Central memory CD4-positive, alpha-beta T cell (primary cell): Measurements from ENCODE around the gene ADAMTS4.

ENCODE experiments used
- DNase-seq: peaks from one replicate; pipeline ENCODE4 v3.0.0; 2022

Gene ADAMTS4

DNA sequence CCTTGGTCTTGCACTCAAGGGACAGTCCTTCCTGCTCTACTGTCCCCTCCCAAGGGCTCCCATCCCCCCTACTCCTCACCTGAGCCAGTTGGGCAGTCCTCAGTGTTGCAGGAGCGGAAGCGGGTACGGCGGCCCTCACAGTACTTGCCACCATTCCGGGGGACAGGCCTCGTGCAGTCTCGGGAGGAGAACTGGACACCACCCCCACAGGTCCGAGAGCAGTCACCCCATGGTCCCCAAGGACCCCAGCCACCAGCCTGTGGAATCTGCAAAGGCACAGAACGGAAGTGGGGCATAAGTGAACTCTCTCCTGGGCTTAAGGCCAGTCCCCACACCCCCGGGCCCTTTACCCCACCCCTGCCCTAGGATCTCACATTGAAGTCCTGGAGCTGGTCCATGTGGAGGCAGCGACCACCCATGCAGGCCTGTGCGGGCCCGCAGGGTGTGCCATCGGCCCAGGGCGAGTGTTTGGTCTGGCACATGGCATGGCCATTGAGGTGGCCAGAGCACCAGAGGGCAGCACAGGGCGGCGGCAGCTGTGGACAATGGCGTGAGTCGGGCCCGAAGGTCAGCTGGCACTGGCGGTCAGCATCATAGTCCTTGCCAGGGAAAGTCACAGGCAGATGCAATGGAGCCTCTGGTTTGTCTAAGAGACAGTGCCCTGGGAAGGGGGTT, 5.2 kb downstream of the ADAMTS4 start:
- DNase-seq = no peak

DNA sequence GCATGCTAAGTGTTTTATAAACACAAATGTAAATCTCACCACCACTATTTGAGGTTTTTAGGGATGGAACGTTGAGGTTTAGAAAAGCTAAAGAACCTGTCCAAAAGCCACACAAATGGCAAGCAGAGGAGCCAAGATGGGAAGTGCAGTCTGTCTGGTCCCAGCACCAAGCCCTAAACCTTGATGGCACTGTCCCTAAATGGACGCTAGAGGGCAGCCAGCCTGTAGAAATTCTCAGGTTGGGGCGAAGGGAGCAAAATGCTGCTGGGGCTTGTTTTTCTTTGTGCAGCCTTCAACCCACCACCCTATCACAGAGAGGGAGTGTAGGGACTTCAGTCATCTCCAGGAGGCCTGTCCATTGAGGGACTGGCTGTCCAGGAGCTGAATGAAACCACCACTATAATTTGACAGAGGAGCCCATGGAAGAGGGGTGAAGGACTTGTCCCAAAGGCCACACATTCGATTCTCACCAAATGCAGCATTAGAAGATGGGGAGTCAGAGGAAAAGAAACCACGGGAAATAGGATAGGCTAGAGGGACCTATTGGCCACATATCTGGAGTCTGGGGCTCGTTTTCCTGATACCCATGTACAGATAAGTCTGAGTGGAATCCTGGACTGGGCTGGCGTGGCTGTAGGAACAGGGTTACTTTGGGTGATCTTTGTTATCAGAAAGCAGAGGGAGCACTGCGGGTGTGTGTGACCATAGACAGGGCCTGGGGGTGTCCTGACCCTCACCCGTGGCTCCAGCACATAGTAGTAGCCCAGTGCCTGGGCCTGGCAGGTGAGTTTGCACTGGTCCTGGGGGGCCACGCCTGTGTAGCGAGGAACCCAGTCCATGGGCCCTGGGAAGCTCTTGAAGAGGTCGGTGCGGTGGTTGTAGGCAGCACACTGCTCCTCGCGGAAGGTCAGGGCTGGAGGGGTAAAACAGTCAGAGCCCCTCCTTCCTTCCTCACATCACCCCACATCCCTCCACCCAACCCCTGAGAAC, 6.1 kb downstream of the ADAMTS4 start:
- DNase-seq = peak; percentile 67

DNA sequence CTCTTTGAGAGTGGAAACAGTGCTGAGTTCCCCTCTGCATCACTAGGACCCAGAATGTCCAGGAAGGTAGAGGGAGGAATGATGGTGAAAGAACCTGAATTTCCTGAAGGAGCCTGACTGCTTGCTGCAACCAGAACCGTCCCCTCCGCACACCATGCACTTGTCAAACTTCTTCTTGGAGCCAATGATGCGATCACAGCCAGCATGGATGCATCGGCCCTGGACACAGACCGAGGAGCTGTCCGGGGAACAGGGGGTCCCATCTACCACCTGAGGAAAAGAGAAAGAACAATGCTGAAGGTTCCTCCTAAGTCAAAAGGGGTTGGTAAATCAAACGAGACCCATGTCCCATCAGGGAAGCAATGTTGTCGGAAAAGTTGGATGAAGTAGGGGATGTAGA, 6.9 kb downstream of the ADAMTS4 start:
- no peak for DNase-seq

DNA sequence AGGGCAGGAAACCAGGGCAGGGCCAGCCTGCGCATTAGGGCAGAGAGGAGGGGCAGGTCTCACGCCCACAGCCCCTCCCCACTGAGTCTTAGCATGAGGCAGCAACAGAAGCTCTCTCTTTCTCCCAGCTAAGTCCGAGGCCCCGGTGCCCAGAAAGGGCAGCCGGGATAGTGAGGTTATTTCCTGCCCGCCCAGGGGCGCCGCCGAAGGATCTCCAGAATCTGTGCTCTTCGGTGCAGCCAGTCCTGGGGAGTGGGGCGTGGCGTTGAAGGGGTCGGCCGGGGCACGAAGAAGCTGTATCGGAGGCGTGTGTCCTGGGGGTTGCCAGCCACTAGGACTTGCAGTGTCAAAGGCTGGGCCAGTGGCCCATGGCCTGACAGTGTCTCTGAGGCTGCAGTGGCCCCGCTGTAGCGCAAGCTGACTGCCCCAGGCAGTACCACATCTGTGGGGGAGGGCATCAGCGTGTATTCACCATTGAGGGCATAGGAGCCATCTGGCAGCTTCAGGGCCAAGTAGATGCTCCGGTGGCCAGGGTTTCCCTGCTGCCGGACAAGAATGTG, 7.8 kb downstream of the ADAMTS4 start:
- no peak for DNase-seq

DNA sequence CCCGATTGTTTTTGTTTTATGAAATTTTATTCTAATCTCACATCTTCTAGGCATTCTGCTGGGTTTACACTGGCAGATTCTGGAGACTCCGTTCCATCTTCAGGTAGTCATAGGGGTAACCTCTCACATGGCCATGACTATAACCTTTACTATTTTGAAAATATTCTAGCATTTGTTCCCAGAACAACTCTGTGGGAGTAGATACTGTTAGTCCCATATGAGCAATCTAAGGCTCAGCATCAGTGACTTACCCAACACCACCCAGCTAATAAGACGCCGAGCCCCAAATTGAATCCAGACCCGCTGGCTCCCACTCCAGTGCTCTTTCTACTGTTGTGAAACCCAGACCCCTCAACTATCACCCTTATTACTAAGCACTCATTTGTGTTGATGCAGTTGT, 9.8 kb downstream of the ADAMTS4 start:
- no peak for DNase-seq

DNA sequence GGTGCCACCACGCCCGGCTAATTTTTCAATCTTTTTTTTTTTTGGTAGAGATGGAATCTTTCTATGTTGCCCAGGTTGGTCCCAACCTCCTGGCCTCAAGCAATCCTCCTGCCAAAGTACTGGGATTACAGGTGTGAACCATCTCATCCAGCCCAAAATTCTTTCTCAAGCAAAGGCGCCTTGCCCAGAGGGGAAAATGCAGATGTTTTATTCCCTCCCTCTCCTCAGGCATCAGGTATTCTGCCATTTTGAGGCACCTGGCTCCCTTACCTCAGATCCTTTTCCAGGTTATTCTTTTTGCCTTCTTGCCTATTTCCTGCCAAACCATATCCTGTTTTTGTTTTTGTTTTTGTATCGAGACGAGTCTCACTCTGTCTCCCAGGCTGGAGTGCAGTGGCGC, 10.5 kb downstream of the ADAMTS4 start:
- DNase-seq = no peak

DNA sequence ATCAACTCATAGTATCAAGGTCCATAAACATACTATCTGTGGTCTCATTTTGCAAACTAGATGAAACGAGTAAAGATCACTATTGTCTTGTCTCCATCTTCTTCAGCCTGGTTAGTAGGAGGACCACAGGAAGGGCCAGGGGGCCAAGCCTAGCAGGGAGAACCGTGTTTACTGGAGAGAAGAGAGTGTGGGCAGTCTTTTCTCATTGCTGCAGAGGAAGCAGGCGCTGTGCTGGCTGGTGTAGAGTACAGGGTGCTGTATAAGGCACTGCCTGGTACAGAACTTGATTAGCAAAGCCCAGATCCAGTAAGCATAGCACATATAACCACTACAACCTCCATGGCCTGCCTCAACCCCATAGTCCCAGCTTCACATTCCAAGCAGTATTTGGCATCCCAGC, 11.5 kb downstream of the ADAMTS4 start:
- no peak for DNase-seq

DNA sequence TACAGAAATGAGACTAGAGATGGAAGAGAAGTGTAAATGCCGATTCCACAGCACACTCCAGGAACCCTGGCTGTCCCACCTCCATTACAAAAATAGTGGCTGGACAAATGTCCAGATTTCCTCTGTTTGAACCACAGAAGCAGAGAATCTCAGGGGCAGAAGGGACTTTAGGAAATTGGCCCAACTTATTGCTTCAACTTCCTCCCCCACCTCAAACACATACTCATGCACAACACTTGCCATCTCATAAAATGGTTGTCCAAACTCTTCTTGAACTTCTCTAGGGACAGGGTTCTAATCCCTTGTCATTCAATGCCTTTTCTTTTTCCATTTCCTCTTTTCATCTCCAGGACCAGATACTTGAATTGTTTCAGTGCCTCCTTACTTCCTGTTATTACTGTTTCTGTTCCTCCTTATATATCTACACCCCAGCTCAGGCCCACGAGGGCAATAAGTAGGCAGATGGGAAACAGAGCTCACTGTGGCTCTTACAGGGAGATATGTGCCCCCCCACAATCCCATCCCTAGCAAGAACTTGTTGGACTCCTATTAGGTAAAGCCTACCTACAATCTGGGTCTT, 13.0 kb downstream of the ADAMTS4 start:
- DNase-seq = no peak

DNA sequence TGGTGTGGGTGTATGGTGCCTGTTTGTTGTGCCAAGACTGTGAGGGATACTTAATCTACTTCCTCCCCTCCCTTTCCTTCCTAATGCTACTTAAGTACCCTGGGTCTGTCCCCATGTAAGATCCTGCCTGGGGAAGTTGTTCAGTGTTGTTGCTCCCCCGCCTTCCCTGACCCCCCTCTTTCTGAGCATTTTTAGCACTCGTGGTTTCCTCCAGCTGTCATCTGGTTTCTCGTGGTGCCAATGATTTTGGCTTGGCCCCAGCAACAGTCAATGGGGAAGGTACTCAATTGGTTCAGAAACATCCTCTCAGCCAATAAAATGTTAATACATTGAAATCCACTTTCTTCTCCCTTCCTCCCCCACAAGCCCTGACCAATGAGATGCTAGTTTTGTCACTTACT, 13.6 kb downstream of the ADAMTS4 start:
- DNase-seq = peak; percentile 85

DNA sequence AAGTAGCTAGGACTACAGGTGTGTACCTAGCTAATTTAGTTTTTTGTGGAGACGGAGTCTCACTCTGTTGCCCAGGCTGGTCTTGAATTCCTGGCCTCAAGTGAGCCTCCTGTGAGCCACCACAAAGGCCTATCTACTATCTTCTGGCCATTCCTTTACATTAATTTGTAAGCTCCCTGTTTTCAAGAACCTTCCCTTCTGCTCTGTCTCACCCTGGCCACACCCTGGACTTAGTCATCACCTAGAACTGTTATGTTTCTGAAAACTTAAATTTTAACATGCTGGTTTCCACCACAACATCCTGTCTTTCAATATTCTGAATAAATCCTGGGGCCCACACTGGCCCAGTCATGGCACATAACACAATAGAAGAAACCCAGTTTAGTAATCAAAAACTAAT, 16.6 kb downstream of the ADAMTS4 start:
- peak; percentile 64 for DNase-seq

DNA sequence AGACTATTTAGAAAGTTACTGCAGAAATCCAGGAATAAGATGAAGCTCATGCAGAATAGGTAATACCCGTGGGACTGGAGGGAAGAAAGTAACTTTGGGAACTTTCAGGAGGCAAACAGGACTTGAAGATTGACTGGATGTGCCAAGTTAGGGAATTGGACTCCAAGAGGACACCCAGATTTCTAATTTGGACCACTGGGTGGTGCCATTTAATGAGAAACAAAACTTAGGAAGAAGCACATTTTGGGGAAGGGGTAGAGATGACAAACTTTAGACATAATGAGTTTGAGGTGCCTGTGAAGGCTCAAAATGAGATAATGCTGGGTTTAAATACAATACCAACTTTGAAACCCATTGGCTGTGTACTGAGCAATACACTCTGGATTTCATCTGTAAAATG, 18.2 kb downstream of the ADAMTS4 start:
- DNase-seq = no peak

DNA sequence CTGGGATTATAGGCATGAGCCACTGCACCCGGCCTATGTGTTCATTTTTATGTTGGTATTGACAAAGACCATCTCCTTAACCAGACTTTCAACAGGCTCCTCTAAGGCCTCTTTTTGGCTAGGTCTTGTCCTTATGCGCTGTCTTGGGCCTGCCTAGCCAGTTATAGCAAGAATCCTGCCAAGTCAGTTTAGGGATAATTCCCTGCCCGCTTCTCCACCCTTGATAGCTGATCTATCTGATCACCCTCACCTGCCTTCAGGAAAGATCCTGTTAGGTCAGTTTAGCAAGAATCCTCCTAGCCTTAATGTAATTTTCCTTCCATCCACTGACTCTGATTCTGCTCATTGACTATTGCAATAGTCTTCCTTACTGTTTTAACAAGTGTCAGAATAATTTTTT, 19.2 kb downstream of the ADAMTS4 start:
- DNase-seq = no peak

DNA sequence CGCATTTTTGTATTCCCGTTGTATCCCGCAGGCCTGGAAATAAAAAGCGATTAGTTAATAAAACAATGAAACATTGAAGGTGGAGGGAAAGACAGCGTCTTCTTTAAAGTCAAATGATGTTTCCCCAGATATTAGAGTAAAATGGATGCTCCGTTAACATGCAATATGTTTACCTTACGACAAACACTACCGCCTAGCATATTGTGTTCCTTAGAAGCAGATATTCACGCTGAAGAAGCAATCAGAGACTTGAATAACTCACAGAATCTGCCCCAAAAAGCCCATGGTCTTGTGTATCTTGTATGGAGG, 21.0 kb downstream of the ADAMTS4 start:
- DNase-seq = no peak

DNA sequence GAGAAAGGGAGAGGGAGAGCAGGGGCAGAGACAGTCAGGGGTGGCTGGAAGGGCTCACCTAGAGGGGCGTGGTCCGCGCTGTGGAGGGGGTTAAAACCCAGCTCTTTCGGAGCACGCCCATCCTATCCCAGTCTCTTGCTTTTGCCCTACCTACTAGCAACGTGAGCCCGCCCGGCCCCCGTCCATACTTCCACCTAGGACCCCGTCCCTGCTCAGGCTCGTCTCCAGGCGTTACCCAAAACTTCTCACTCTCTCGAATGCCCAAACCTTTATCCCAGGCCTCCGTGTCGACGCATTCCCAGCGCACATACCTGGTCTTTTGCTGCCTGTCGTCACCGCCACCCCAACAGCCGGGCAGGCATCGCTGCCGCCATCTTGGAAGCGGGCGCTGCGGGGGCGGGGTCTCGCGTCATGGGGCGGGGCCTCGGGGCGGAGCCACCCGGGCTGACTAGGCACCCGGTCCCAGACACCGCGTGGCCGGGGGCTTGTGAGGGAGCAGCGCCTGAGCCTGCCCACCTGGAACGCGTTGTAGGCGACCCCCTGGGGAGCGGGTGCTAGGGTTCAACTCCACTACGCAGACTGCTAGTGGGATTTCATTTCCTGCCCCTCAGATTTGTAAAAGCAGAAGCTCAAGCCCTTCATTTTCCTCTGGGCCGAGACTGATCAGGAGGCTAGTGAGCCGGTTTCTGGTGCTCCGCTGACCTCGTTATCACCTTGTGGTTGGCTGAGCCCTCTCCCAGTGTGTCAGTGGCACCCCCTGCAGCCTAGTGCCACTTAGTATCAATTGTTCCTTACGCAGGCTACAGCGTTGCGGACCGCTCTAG, 21.5 kb downstream of the ADAMTS4 start, which contains the start of gene B4GALT3:
TSS of gene B4GALT3 (minus strand) at position 396 of the 824 bp plus-strand sequence. CDS start 1,447 bp downstream, outside the sequence.
- DNase-seq = peak; percentile 88

DNA sequence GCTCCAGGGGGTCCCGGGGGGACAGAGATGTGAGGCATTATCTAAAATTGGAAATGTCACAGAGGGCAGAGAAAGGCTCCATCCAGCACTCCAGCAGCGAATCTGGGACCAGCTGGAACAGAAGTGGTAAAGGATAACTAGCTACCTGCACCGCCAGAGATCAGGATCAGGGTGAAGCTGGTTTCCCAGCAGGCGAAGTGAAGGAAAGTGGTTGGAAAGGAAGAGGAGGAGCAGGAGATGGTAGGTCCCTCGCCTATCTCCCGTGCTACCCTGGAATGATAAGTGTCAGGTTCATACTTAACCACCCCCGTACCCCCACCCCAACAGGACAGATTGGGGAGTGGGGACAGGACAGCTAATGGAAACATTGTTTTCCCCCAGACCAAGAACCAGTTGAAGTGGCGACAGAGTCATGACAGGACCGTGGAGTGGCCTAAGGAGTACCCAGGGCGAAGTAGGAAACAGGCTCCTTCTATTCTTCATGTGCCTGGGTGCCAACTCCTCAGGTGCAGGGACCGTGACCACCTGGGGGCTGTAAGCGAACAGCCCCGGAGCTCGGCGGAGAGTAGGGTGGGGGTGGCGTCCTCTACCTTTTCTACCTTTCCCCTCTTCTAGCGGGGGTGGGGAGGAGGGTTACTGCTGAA, 22.3 kb downstream of the ADAMTS4 start:
- no peak for DNase-seq

DNA sequence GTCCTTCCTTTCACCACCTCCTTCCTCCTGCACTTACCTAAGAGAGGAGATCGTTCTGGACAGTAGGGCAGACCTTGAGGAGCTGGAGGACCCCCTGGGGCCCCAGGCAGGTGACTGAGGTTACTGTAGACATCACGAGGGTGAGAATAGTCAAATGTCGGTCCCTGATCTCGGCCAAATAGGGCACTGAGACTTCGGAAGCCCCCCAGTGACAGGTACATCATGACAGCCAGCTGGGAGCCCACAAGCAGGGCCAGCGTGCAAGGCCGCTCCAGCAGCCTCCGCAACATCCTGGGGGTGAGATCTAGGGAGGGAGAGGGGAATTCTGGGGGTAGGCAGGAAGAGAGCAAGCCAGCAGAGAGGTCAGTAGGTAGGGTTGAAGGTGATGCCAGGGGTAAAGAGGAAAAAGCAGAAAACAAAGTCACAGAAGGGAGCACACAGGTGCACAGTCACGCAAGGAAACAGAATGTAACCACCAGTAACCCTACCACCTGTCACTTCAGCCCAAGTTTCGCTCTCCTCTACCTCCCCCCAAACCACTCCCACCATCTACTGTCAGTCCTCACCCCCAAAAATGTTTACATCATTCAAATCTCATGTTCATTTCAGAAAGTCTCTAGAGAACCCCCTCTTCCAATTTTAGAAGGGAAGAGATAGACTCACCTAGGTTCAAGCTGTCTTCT, 22.9 kb downstream of the ADAMTS4 start:
- no peak for DNase-seq

DNA sequence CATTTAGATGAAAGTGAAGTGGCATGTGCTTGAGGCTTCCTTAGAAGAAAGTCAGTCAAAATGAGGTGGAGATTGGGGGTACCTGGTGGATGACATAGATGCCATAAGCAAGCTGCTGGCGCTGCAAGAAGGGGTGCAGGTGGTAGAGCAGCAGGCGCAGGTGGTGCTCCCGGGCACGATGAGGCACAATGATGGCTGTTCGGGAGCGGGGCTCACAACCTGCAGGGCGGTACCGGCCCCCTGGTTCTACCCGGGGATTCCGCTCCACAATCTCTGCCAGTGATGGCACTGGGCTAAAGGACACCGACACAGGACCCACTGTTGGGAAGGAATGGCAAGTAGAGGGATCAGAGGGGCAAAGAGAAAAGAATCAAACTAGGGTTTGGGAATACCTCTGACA, 23.9 kb downstream of the ADAMTS4 start:
- DNase-seq = no peak

DNA sequence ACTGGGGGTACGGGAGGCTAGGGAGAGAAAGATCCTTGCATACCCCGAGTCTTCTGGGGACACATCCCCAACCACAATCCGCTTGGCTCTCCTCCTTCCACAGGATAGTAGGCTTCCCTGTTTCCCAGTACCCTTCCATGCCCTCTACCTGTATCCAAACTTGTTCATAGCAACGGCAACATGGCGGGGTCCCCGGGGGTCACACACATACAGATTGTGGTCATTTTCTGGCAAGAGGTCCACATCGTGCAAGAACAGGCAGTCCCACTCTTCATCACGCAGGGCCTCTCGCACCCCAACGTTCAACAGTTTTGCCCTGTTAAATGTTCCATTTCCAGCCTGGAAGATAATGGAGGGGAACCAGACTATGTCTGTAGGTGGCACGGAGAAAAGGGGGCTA, 25.1 kb downstream of the ADAMTS4 start:
- no peak for DNase-seq

DNA sequence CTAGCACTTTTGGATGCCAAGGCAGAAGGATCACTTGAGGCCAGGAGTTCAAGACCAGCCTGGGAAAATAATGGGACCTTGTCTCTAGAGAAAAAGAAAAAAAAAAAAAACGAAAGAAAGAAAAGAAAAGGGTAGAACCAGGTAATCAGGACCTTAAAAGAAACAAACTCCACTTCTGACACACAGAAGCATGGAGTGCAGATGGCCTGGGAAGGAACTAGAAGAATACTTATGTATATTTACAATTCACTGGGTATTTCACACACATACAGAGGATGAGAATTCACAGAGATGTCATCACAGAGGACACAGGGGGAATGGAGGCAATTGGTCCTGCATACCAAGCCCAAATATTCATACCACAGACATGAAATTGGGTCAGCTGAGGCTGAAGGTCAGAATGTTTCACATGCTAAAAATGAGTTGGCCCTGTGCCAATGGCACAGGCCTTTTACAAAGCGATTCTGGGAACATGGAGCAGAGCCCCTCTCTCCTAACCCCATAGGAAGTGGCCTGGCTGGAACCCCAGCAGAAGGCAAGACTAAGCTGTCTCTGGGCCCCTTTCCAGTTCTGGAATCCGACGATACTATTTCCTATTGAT, 26.0 kb downstream of the ADAMTS4 start:
- DNase-seq = no peak

DNA sequence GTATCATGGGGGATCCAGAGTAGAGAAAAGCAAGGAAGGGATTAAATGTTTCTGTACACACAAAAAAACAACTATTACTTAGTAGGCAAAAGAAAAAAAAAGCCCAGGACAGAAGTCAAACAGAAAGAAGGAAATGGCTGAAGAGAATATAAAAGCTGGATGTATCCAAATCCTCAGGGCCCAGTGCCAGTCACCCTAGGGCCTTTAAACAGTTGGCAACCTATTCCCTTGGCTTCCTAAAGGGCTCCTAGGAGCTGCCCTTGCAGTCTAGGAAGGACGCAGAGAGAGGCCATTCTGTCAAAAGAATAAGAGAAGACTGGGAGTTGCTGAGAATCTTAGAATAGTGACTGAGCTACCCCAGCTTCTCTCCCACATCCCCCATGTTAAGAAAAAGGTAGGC, 26.5 kb downstream of the ADAMTS4 start:
- DNase-seq = no peak

DNA sequence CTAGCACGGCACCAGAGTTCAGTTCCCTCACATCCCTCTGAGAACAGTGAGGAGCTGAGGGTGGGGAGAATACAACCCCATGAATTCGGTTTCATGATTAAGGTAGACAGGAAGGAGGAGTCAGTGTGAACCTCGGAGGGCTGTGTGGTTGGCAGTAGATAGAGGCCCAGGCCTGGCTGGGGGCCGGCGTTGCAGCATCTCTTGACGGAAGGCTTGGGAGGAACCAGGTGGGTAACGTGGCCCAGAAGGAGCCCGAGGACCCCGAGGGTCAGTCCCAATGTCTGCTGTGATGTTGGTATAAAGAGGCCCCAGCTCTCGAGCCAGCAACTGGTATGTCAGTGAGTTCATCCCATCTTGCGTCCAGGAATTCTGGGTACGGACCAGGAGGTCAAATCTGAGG, 27.2 kb downstream of the ADAMTS4 start:
- DNase-seq = no peak
